Measurements from ENCODE around the gene SND1. TPM values are rescaled to one million over a fixed set of nuclear protein-coding genes. Genes with fewer than 3 reads are reported as not detected.

Gene SND1
- total RNA-seq, 1 experiment from 2014 or later = 218 TPM

GRCh38 chr7:127968547-127968946 lies 316.6 kb downstream of the SND1 start:
- Histone ChIP-seq H3K4me2 (ENCODE audit: insufficient read depth, insufficient read length, low read length) (no peak overlapping the region), H3K4me1 (ENCODE audit: insufficient read depth, low read length) (no peaks in the 10 kb centered on the region), H4K5ac (ENCODE audit: insufficient read length, low read depth, low read length) (no peak overlapping the region), H3K79me2 (ENCODE audit: insufficient read depth, low read length) (no peaks in the 10 kb centered on the region), H3K27ac (ENCODE audit: insufficient read length, low read depth, low read length) (no peak overlapping the region), H2BK15ac (ENCODE audit: low read depth, low read length) (no peak overlapping the region), H2BK12ac (ENCODE audit: insufficient read length, low read depth, low read length) (no peak overlapping the region), H3K23me2 (ENCODE audit: insufficient read length, low read depth, low read length, poor library complexity, severe bottlenecking) (no peaks in the 10 kb centered on the region), H3T11ph (ENCODE audit: low read length) (no peak overlapping the region), H3K23ac (ENCODE audit: insufficient read length, low read depth, low read length) (no peak overlapping the region), H4K8ac (replicated peaks; ENCODE audit: insufficient read length, low read depth, low read length) (no peak overlapping the region), H3K18ac (ENCODE audit: insufficient read length, low read depth, low read length) (no peak overlapping the region), H2BK5ac (ENCODE audit: insufficient read length, low read length) (no peak overlapping the region), H2AFZ (ENCODE audit: low read length) (no peak overlapping the region), H3K27me3 (ENCODE audit: insufficient read depth, low read length) (no peaks in the 10 kb centered on the region; the same call in 1 of the 2 replicates), H2BK120ac (ENCODE audit: low read depth, low read length, poor library complexity, severe bottlenecking) (no peak overlapping the region), H3K14ac (ENCODE audit: insufficient read depth, low read length) (no peak overlapping the region), H4K20me1 (ENCODE audit: control insufficient read depth, insufficient read depth, insufficient read length) (no peaks in the 10 kb centered on the region), H3K56ac (ENCODE audit: insufficient read length, low read depth, low read length) (no peak overlapping the region), H3K9ac (ENCODE audit: extremely low read depth, insufficient read length, low read length) (no peak overlapping the region), H3K79me1 (ENCODE audit: insufficient read depth, low read depth, low read length, poor library complexity, severe bottlenecking) (no peaks in the 10 kb centered on the region), H2AK5ac (ENCODE audit: insufficient read length, low read length) (no peak overlapping the region), H4K91ac (ENCODE audit: insufficient read length, low read depth, low read length) (no peak overlapping the region), H2BK20ac (ENCODE audit: low read depth, low read length, poor library complexity, severe bottlenecking) (no peak overlapping the region), H3K4ac (ENCODE audit: low read depth, low read length) (no peak overlapping the region), H3K9me3 (ENCODE audit: control insufficient read depth, low read depth, low read length) (no peaks in the 10 kb centered on the region)
- WGBS (ENCODE audit: extremely low coverage, insufficient read length, low lambda C conversion rate) = no CpG with 5 or more reads among the region's 2 CpGs
- H3K27ac Mint-ChIP-seq = no peak overlapping the region
- no peaks in the 10 kb centered on the region for H3K4me1 Mint-ChIP-seq
- no peak overlapping the region for H3K4me3 Mint-ChIP-seq
- no peaks in the 10 kb centered on the region for H3K36me3 Mint-ChIP-seq (ENCODE audit: insufficient read depth in 1 of 3, low read depth in 3 of 3)
- H3K9me3 Mint-ChIP-seq = no peaks in the 10 kb centered on the region
- no peak for DNase-seq
- no peak for TF ChIP-seq CTCF (conservative IDR thresholded peaks at IDR 0.05)
- H3K27me3 Mint-ChIP-seq (ENCODE audit: low read depth) = no peaks in the 10 kb centered on the region

Measured in H9 (cell line).